CD1c-positive myeloid dendritic cell (primary cell): ENCODE results near the gene ZNF723.
"Not testable (repeated sequence)": the region's sequence is repeated elsewhere in the genome, so short reads cannot be mapped to it uniquely, and the experiment has no call there.

Experiments used
- DNase-seq: peaks from one replicate; pipeline ENCODE4 v3.0.0-alpha.2; 2016; ENCODE audit errors: extremely low spot score

Gene ZNF723

GRCh38 chr19:22832031-22832762 is at the start of gene ZNF723:
Gene ZNF723, plus strand, starts transcription at chr19:22832291. Its CDS starts 89 bp downstream, at chr19:22832380.
- no peak for DNase-seq

GRCh38 chr19:22783651-22784410 is 48.3 kb upstream of the ZNF723 start, which contains the start of gene ZNF99:
Gene ZNF99, minus strand, starts transcription at chr19:22784151. Its CDS starts 135 bp downstream, at chr19:22784016.
- DNase-seq, result no peak

- DNase-seq, result not testable (repeated sequence)
Measured at GRCh38 chr19:22792863-22793262, 39.2 kb upstream of the ZNF723 start.

GRCh38 chr19:22797040-22797439 is 35.1 kb upstream of the ZNF723 start:
- no peak for DNase-seq

GRCh38 chr19:22806418-22806817 is 25.7 kb upstream of the ZNF723 start:
- DNase-seq, result no peak

- DNase-seq, result no peak
Measured at GRCh38 chr19:22807061-22807835, 24.8 kb upstream of the ZNF723 start.

- no peak for DNase-seq
Measured at GRCh38 chr19:22814124-22814523, 18.0 kb upstream of the ZNF723 start.

- DNase-seq, result no peak
Measured at GRCh38 chr19:22831211-22831610, 880 bp upstream of the ZNF723 start.

GRCh38 chr19:22857713-22858320 is 25.7 kb downstream of the ZNF723 start:
- DNase-seq, result not testable (repeated sequence)

GRCh38 chr19:22882797-22883196 is 50.7 kb downstream of the ZNF723 start:
- DNase-seq, result peak; percentile 7

GRCh38 chr19:22893855-22894270 is 61.8 kb downstream of the ZNF723 start:
- no peak for DNase-seq

GRCh38 chr19:22901431-22902130 is 69.5 kb downstream of the ZNF723 start:
- no peak for DNase-seq
